ENCODE measurements around the gene ZNF718.
"Not testable (repeated sequence)": the region's sequence is repeated elsewhere in the genome, so short reads cannot be mapped to it uniquely, and the experiment has no call there.

The ZNF718 gene

GRCh38 chr4:124275-125081, at the start of gene ZNF718:
TSS of gene ZNF718 (plus strand) at chr4:124501. CDS start at chr4:124671, 170 bp downstream.
- peak; percentile 96 for DNase-seq

- no peak for DNase-seq
Observed at GRCh38 chr4:85951-86350, 38.4 kb upstream of the ZNF718 start.

- DNase-seq = not testable (repeated sequence)
Observed at GRCh38 chr4:86559-87324, 37.6 kb upstream of the ZNF718 start.

GRCh38 chr4:98386-98785, 25.9 kb upstream of the ZNF718 start:
- no peak for DNase-seq

- DNase-seq = no peak
Observed at GRCh38 chr4:99863-100262, 24.4 kb upstream of the ZNF718 start.

GRCh38 chr4:107083-107443, 17.2 kb upstream of the ZNF718 start:
- DNase-seq = no peak

- DNase-seq = no peak
Observed at GRCh38 chr4:107444-108429, 16.6 kb upstream of the ZNF718 start.

GRCh38 chr4:112771-113170, 11.5 kb upstream of the ZNF718 start:
- DNase-seq = no peak

GRCh38 chr4:113732-114131, 10.6 kb upstream of the ZNF718 start:
- no peak for DNase-seq

GRCh38 chr4:114149-114548, 10.2 kb upstream of the ZNF718 start:
- no peak for DNase-seq

- DNase-seq = no peak
Observed at GRCh38 chr4:116499-116898, 7.8 kb upstream of the ZNF718 start.

- DNase-seq = no peak
Observed at GRCh38 chr4:120616-121015, 3.7 kb upstream of the ZNF718 start.

- DNase-seq = peak; percentile 49
Observed at GRCh38 chr4:121408-122084, 2.8 kb upstream of the ZNF718 start.

- DNase-seq = not testable (repeated sequence)
Observed at GRCh38 chr4:123922-124274, 403 bp upstream of the ZNF718 start.

GRCh38 chr4:125091-125771, 930 bp downstream of the ZNF718 start:
- DNase-seq = peak; percentile 62

- no peak for DNase-seq
Observed at GRCh38 chr4:125833-126232, 1.5 kb downstream of the ZNF718 start.

- no peak for DNase-seq
Observed at GRCh38 chr4:132483-132882, 8.2 kb downstream of the ZNF718 start.

- DNase-seq = no peak
Observed at GRCh38 chr4:138935-139334, 14.6 kb downstream of the ZNF718 start.

- DNase-seq = no peak
Observed at GRCh38 chr4:139691-140090, 15.4 kb downstream of the ZNF718 start.

GRCh38 chr4:146621-147020, 22.3 kb downstream of the ZNF718 start:
- DNase-seq = no peak

- no peak for DNase-seq
Observed at GRCh38 chr4:147233-147632, 22.9 kb downstream of the ZNF718 start.

All from hematopoietic multipotent progenitor cell treated with erythropoietin and hydrocortisone succinate and interleukin-3 and kit ligand, for 6 days (in vitro differentiated cells).